Renal pelvis (tissue), 4 donors: ENCODE data around the gene SORCS2. TPM values are rescaled to one million over a fixed set of nuclear protein-coding genes. Genes with fewer than 3 reads are reported as not detected.

Source experiments
- DNase-seq: peaks from one replicate; pipeline ENCODE4 v3.0.0-alpha.2; 2013
- polyA plus RNA-seq, 3 donors: library from polyadenylated mRNA; unstranded; fragments of 120-200 nt; gene quantifications; one replicate each; pipeline ENCODE4 v1.2.1, GENCODE V29; 2013; ENCODE audit not compliant: insufficient read length in 3 of 3

The SORCS2 gene
- polyA plus RNA-seq, 3 donors: 5.2 to 11.7 (median 11.1) TPM

- no peak for DNase-seq
Observed at GRCh38 chr4:7287918-7288280, 95.6 kb downstream of the SORCS2 start.

GRCh38 chr4:7288751-7289523 is 96.6 kb downstream of the SORCS2 start:
- no peak for DNase-seq

DNA sequence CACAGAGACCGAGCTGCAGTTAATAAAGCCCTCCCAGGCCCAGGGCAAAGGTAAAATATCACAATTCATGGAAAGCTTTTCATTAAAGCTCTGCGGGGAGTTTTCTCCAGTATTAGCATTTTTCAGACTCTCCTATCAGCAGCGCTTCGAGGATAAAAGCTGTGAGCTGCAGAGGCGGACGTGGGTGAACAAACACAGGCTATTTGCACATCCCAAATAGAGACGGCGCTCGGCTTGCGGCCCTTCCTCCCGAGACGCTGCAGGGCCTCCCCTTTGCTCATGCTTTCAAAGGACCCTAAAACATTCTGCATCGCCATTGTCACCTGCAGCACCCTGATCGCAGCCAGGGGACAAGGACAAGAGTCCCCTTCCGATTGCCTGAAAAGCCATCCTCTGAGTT is 97.3 kb downstream of the SORCS2 start:
- DNase-seq: no peak

DNA sequence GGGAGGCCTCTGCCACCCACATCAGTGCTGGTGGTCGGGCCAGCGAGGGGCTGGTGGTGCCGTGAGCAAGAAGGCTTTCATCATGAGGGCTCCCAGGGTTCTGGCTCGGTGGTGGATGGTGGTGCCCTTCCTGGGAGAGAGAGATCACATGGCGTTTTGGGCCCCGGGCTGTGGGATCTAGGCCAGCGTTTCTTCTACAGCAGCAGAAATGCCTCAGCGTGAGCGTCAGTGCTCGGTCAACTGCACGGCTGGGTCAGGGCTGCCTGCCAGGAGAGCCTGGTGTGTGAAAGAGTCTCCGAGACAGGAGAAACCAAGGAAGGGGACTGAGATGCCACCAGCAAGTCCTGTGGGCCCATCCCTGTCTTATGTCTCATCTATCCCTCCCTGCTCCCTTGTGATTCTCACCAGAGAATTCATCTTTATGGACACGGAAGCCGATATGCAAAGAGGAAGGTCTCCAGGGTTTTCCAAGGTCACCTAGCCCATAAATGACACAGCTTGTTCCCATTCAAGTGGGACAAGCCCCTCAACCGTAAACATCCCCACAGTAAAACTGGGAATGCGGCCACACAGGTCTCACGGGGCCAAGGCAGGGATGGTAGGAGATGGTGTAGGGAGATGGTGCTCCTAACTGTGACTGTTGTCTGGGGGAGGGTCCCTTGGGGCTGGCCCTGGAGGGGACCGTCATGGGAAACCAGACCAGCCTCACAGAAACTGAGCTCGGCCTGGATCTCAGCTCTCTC is 99.2 kb downstream of the SORCS2 start:
- no peak for DNase-seq

DNA sequence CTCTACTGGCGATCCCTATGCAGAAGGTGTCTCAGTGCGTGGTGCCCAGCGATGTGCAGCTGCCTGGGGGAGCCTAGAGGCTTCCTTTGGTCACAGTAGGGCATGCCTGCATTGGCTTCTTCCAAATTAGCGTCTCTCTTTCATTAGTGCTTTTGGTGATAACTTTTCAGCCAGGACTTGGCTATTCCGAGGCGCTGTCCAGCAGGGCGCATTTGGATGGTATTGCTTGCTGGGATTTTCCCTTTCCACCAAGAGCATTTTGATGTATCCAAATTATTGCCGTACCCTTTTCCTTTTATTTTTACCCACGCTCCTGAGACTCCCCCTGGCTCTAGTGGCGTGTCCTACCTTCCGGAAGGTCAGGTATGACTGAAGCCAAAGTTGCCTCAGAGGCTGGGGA is 101.4 kb downstream of the SORCS2 start:
- DNase-seq: no peak

DNA sequence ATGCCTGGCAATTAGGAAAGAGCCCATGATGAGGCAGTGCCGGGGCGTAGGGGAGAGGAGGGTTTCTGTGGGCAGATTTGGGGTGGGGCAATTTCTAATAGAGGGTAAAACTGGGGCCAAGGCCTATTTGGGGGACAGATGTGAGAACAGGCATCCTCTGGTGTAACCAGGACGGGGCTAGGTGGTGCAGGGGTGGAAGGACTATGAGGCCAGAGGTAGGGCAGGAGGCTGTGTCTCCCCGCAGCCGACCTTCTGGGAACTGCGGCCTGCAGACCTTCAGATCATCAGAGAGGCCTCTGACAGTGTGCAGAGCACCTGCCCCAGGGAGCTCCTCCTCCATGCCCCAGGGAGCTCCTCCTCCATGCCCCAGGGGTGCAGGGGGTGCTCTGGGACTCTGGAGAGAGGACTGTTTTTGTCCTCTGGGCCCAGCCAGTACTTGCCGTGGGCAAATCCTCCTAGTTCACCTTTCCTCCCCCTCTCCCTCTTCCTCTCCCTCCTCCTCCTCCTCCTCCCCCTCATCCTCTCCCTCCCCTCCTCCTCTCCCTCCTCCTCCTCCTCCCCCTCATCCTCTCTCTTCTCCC is 101.9 kb downstream of the SORCS2 start:
- no peak for DNase-seq

DNA sequence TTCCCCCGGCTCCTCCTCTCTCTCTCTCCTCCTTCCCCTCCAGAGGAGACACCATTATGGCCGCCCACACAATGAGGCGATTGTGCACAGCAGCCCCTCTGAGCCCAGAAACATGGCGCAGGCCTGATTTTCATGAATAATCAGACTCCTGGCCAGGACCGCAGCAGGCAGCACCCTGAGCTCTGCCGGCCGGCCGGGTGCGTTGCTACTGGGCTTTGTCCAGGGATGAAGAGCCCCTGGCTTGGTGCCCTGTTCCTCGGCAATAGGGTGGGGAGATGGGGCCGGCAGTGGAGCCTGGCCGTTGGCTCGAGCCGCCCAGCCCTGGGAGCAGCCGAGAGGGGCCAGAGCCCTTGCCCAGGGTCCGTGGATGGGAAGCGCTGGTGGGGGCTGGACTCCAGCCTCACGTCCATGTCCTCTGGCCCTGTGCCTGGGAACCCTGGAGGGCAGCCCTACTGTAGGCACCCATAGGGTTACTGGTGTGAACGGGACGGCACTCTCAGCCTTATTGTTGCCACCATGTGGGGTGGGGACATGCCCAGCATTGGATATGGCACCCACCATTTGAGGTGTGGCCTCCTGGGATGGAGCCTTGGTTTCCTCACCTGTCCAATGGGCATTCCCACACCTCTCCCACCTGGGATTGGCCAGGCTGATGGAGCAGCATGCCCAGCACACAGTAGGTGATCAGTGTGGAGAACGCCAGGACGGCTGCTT is 103.0 kb downstream of the SORCS2 start:
- DNase-seq: no peak

- no peak for DNase-seq
Observed at GRCh38 chr4:7295911-7296660, 103.7 kb downstream of the SORCS2 start.

DNA sequence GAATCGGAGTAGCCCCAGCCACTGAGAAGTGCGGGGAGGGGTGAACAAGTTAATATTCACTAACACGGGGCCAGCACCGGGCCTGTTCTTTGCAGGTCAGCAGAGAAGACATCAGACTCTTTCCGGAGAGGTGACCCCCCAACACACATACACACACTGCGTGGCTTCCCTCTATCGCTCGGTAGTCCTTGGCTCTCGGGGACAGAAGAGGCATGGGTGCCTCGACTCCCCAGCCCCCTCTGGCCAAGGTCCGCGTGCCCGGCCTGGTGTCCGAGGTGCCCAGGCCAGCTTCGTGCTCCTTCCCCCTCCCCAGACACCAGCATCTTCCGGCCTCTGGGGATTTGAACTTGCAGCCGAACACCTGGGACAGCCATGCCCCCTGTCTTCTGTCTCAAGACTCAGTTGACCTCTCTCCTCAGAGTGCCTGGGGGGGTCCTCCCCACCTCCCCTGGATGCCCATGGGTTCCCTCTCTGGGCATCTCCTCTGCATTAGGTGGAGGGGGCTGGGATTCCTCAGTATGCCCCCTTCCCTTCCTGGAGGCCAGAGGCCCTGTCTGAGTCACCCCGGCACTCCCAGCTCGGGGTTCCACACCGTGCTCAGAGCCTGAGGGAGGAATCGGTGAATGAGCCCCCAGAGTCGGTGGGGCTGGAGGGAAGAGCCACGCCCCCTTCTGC is 104.5 kb downstream of the SORCS2 start:
- DNase-seq: no peak

DNA sequence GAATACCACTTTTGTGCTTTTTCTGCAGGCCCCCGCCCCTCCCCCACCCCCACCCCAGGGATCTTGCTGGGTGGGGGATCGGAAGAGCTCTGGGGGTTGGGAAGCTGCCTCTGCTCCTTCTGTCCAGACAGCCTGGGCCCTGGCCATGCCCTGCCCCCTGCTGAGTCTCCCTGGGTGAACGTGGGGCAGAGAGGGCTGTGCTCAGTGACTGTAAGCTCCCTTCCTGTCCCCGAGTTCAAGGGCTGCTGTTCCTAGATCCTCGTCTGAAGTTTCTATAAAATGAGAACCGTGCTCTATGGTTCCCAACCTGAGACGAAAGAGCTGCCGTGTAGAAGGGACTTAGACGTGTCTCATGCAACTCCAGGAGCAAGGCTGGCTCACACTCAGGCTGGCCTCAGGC is 105.0 kb downstream of the SORCS2 start:
- DNase-seq: no peak

GRCh38 chr4:7297881-7298280 is 105.5 kb downstream of the SORCS2 start:
- DNase-seq: no peak

GRCh38 chr4:7298619-7299009 is 106.3 kb downstream of the SORCS2 start:
- DNase-seq: no peak

GRCh38 chr4:7299010-7299907 is 106.9 kb downstream of the SORCS2 start:
- DNase-seq: no peak

GRCh38 chr4:7299908-7300710 is 107.8 kb downstream of the SORCS2 start:
- no peak for DNase-seq

DNA sequence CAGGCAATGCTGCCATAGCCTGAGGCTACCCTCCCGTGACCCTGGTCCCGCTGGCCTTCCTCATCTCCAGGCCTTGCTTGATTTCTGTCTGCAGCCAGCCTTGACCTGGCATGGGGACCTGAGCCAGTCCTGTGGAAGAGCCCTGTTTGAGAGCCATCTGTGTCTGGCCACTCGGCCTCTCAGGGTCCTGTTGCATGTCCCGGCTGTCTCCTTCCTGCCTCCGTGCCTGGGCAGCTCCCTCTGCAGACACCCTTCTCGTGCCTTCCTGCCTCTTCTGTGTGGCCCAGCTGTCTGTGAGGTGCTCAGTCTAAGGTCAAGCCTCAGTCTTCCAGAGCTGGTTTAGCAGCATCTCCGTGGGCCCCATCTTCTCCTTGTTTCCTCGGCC is 108.4 kb downstream of the SORCS2 start:
- DNase-seq: no peak

DNA sequence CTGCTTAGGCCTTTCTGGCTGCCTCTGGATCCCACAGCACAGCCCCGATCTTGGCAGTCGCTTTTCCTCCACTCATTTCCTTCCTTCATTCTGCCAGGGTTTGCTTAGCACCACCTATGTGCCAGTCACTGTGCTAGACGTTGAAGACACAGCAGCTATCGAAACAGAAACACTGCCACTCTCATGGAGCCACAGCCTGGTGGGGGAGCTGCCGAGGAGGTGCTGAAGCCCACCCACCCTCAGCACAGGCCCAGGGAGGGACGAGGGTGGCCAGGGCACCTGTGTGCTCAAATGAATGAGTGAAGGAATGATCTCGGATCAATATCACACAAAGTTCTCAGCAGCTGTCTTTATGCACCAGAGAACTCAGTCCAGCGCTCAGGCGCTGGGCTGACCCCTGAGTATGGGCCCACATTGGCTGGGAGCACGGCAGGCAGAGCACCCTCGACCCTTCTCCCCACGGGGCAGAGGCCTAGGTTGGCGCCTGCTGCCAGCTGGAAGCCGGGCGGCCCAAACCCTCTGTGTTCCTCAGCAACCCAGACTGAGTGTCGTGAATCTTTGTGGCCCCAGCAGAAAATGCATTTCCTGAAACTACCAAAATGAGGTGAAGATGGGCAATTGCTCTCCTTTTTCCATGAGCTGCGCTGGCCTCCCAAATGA is 108.9 kb downstream of the SORCS2 start:
- no peak for DNase-seq

- no peak for DNase-seq
Observed at GRCh38 chr4:7301846-7302630, 109.7 kb downstream of the SORCS2 start.
